Sigmoid colon (tissue), 4 donors: ENCODE data around the gene MAD1L1.

ENCODE experiments used
- POLR2A ChIP-seq, 2 donors: fragments of 450-650 bp; IDR thresholded peaks; one replicate each; pipeline ENCODE4 v1.6.1; 2016; ENCODE audit warnings: antibody characterized with exemption in 2 of 2, mild to moderate bottlenecking in 2 of 2, moderate library complexity in 2 of 2
- POLR2AphosphoS5 ChIP-seq, 4 donors: sonication (generic); formaldehyde crosslinking; IDR thresholded peaks; one replicate each; pipeline ENCODE4 v1.6.1; 2017; ENCODE audit warnings: antibody characterized with exemption in 4 of 4

DNA sequence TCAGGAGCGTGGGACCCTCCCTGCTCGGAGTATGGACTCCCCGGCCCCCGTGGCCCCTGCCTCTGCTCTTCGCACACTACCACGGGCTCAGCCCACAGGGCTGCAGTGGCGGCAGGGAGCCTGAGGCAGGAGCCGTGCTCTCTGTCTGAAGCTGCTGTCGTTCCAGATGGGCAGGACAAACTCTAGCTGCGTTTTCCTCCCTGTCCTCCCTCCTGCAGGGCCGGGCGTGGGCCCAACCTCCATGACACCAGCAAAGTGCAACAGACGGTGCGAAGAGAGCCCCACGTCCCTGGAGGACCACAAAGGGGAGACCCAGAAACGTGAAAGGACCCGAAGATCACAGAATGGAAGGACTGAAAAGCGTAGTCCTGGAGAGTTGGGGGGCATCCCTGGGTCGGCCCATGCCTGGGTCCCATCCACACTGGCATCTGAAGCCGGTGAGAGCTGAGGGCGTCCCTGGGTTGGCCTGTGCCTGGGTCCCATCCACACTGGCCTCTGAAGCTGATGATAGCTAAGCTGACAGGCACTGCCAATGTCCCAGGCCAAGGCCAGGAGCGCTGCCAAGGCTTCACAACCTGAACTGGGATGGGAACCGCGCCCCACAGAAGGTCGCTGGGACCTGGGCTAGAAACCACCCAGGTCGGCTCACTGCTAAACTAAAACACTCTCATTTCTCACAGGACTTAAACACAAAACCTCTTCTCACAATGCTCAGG, 267.0 kb downstream of the MAD1L1 start:
- TF ChIP-seq POLR2AphosphoS5 (IDR thresholded peaks at IDR 0.05) (no peak), POLR2A (IDR thresholded peaks at IDR 0.05) (no peak)
